Activated CD4-positive, alpha-beta T cell treated with anti-CD3 and anti-CD28 coated beads, Interleukin-10, Interleukin-2, amounts not matched to agents 100 ng/mL and 50 ng/mL, durations not matched to agents 16 hours and 8 hours (primary cell): ENCODE data around the gene LCK.
"Not testable (repeated sequence)": the region's sequence is repeated elsewhere in the genome, so short reads cannot be mapped to it uniquely, and the experiment has no call there.

Experiments
- DNase-seq: peaks from one replicate; pipeline ENCODE4 v3.0.0-alpha.2; 2020

The LCK gene

DNA sequence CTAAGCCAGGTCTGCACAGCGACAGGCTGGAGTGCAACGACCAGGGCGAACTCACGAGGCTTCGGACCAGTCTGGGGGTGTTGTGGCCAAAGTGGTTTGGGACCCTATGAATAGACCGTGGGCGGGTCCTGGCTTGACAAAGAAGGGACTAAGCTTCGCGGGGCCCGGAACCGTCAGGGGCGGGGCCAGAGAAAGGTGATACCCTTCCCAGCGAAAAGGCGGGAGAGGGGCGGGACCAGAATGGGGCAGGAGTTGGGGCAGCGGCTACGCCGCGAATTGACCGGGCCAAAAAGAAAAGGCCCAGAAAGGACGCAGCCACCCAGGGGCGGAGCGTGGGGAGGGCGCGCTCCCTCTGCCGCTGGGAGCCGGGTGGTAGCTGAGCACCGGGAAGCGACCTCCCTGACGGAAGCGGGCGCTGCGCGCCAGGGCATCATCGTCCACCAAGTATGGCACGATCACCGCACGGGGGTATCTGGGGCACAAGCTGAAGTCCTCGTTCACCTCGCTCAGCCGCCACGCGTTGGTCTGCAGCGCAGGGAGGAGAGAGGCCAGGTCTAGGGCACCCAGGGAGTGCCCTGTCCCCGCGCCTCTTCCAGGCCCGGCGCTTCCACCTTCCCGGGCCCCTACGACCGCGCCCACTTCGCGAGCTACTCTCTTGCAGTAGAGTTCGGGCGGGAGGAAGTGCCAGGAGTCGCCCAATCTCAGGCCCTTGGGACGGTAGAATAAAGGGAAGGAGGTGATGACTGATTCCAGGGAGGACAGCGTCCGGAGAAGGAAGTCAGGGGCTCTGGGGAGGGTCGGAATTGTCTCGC lies 10.7 kb upstream of the LCK start:
- DNase-seq = peak; percentile 48

DNA sequence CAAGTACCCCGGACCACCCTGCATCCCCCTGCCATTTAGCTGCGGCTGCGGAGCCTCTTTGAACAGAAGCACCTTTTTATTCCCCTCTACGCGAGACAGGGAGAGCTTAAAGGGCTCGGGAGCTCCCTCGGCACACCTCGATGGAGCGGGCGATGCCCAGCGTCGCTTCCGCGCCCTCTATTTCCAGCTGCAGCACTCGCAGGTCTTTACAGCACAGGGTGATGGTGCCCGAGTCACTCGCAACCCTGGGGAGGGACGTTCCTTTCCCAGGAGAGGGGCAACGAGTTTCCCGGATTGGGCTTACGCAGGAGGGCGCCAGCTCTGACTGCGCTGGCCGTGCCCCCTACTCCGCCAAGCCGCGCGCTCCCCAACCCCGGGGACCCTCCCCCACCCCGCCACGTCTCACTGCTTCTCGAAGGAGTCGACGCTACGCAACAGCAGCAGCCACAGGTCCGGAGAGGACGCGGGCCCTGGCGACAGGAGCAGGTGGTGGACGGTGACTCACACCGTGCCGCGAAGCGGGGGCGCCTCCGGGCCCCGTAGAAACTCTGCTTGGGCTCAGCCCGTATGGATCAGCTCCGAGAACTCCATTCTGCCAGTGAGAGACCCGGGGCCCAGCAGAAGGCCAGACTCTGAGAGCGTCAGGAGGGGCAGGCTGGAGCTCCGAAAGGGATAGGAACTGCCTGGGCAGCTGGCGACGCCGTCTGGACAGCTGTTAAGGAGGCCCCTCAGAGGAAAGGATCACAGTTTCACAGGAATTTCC lies 9.9 kb upstream of the LCK start:
- peak; percentile 29 for DNase-seq

DNA sequence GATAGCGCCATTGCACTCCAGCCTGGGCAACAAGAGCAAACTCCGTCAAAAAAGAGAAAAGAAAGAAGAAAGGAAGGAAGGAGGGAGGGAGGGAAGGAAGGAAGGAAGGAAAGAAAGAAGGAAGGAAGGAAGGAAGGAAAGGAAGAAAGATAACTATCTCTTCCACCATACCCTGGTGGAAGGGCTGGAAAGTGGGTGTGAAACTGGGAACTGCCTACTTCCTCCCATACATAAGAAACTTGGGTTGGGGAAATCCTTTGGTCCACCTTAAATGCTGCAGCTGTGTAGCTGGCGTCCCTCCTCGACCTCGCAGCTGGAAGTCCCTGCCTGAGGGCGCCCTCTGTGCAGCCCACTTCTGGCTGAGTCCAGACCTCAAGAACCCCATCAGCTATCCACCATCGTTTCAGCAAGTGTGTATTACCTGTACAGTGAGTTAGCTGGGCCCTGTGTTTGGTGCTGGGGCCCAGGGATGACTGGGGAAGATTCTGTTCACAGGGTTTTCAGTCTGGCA lies 8.7 kb upstream of the LCK start:
- no peak for DNase-seq

DNA sequence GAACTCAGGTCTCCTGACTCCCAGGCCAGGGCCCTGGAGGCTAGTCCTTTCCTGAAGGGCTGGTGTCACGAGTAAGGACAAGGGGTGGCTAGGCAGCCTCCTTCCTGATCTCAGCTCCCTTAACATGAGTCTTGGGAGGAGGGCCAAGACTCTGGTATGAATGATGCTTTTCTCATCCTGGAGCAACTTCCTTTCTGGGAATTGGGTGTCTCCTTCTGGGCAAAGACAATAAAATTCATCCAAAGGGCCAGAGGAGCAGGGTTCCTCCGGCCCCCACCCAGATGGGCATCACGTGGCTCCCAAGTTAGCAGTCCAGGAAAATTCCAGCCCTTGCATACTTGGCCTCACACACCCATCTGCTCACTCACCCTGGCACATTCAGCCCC lies 4.2 kb upstream of the LCK start, which contains the start of gene FAM167B:
Gene FAM167B (plus strand): TSS at position 335 of the 386 bp plus-strand sequence. CDS start 200 bp downstream, outside the sequence.
- DNase-seq = no peak

DNA sequence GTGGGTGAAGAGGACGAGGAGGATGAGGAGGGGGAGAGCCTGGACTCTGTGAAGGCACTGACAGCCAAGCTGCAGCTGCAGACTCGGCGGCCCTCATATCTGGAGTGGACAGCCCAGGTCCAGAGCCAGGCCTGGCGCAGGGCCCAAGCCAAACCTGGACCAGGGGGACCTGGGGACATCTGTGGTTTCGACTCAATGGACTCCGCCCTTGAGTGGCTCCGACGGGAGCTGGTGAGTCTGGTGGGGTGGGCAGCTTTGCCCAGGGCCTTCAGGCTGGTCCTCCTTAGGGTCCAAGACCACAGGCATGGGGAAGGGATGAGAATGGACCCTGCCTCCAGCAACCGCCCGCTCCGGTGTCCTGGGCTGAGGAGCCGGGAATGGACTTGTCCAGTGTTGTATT lies 3.6 kb upstream of the LCK start:
- DNase-seq = no peak

DNA sequence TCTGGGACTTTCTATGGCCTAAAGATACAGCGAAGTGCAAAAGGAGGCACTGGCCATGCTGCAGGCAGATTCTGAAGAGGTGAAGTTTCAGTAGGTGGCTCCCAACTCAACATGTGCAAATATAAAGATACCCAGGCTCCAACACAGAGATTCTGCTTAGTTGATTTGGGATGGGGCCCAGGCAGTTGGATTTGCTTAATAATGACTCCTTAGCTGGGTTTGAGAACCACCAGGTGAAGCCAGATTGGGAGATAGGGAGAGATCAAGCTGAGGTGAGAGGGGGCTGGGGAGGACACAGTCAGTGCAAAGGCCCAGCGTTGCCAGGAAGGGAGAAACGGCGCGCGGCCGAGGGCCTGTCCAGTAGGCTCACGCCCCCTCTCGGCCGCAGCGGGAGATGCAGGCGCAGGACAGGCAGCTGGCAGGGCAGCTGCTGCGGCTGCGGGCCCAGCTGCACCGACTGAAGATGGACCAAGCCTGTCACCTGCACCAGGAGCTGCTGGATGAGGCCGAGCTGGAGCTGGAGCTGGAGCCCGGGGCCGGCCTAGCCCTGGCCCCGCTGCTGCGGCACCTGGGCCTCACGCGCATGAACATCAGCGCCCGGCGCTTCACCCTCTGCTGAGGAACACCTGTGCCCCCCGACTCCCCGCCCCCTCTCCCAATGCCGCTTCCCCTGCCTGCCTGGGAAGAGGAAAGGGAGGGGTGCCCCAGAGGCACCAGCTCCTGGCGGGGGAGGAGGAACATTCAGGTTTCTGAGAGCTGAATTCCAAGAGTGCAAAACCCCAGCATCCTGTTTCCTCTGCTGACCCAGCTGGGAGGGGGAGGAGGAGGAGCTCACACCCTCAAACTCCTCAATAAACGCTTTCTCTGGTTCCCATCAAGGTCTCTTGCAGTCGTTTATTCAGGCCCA lies 2.8 kb upstream of the LCK start:
- DNase-seq = peak; percentile 93

DNA sequence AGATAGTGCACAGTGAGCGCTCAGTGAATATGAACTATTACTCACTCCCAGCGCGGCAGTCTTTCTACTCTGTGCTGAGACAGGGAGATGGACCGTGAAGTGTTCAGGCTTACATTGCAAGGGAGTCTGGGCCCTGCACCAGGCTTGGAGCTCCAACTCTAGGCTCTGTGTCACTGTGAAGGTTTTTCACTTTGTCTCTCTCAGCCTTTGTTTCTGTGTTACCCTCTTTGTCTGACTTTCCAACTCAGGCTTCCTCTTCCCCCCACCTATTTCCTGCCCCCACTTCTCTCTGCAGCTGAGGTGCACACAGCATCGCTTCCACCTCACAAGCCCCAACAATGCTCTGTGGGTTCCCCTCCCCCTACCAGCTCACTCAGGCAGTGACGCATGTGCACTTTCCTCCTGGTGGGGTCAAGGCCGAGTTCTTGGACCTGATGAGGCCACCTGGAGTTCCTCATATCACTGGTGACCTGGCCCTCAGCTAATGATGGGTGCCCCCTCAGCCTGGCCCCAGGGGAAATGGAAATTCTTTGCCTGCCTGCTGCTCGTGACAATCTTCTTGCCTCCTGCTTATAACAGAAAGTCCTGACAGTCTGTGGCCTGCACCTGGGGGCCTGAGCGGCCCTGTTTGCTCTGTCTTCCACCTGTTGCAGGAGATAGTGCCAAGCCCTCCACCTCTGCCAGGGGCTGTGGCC lies 1.1 kb upstream of the LCK start:
- DNase-seq = peak; percentile 93

DNA sequence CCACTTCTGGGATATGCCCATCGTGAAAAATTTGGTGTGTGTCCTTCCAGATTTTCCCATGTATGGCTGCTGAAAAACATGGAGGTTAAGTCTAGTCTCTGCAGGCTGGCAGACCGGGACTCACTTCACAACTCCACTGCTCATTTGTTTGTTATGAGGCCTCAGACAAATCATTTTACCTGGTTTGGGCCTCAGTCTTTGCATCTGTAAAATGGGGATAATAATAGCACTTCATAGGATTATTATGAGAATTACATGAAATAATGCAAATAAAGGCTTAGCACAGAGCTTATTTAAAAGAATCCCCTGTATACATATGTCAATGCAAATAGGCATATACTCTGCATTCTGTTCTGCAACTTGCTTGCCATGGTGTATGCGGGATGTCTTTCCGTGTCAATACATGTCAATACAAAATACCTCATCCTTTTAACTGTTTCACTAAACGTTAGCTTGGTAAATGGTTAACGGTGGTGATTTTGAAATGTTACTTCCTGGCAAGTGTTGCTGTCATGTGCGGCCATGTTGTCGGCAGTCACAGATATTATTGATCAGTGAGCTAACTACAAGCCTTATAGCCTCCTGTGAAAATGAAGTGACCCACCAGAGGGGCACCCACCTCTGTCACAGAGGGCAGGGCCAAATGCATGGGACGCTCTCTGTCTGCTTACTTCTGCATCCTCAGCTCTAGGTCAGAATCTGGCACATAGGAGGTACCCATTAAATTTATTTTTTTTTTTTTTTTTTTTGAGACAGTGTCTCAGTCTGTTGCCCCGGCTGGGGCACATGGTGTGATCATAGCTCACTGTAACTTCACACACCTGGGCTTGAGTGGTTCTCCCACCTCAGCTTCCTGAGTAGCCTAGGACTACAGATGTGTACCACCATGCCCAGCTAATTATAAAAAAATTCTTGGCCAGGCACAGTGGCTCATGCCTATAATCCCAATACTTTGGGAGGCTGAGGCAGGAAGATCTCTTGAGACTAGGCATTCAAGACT lies 4.3 kb downstream of the LCK start:
- DNase-seq = peak; percentile 74

DNA sequence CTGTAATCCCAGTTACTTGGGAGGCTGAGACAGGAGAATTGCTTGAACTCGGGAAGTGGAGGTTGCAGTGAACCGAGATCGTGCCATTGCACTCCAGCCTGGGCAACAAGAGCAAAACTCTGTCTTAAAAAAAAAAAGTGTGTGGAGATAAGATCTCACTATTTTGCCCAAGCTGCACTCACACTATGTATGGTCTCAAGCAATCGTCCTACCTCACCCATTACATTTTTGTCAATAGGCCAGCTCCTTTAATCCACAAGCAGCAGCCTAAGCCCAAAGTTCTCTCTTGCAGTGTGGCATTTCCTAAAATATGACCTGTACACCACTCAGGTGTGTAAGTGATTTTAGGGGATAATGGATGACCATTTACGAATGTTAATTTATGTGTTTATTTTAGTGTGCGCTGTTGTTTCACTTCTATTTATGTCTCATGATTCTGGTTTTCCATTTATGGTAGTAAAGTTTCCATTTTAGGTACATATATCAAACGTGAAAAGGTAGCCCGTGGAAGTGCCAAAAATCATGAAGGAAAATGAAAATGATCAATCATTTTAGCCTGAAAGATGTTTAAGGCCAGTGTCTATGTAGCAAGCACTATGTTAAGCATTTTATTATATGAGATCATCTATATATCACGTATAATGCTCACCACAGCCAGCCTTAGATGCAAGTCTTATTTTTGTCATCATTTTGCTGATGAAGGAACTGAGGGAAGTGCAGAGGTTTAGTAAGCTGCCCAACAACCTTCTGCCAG lies 5.6 kb downstream of the LCK start:
- DNase-seq = peak; percentile 51

DNA sequence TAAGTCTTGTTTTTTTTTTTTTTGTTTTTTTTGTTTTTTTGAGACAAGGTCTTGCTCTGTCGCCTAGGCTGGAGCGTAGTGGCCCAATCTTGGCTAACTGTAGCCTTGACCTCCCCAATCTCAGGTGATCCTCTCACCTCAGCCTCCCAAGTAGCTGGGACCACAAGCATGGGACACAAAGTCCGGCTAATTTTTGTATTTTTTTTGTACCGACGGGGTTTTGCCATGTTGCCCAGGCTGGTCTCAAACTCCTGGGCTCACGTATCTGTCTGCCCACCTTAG lies 6.1 kb downstream of the LCK start:
- no peak for DNase-seq

DNA sequence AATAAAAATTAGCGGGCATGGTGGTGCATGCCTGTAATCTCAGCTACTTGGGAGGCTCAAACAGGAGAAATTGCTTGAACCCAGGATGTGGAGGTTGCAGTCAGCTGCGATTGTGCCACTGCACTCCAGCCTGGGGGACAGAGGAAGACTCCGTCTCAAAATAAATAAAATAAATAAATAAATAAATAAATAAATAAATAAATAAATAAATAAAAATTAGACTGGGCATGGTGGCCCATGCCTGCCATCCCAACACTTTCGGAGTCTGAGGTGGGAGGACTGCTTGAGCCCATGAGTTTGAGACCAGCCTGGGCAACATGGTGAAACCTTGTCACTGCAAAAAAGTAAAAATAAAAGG lies 12.2 kb downstream of the LCK start:
- DNase-seq = not testable (repeated sequence)

DNA sequence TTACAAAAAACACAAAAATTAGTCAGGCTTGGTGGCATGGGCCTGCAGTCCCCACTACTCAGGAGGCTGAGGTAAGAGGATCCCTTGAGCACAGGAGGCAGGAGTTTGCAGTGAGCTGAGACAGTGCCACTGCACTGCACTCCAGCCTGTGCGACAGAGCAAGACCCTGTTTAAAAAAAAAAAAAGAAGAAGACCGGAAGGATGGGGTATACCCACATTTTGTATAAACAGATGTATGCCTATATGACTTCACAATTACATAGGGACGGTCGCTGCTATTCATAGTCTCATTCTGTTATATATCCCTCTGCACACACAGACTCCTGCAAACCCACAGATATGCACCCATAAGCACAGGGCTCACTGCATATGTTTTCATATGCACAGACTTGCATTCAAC lies 12.7 kb downstream of the LCK start:
- peak; percentile 48 for DNase-seq

DNA sequence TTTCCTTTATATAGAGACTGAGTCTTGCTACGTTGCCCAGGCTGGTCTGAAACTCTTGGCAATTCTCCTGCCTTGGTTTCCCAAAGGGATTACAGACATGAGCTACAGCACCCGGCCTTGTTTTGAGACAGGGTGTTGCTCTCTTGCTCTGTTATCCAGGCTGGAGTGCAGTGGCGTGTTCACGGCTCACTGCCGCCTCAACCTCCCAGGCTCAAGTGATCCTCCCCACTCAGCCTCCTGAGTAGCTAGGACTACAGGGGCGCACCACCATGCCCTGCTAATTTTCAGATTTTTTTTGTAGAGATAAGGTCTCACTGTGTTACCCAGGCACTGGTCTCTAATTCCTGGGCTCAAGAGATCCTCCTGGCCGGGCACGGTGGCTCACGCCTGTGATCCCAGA lies 14.8 kb downstream of the LCK start:
- no peak for DNase-seq

DNA sequence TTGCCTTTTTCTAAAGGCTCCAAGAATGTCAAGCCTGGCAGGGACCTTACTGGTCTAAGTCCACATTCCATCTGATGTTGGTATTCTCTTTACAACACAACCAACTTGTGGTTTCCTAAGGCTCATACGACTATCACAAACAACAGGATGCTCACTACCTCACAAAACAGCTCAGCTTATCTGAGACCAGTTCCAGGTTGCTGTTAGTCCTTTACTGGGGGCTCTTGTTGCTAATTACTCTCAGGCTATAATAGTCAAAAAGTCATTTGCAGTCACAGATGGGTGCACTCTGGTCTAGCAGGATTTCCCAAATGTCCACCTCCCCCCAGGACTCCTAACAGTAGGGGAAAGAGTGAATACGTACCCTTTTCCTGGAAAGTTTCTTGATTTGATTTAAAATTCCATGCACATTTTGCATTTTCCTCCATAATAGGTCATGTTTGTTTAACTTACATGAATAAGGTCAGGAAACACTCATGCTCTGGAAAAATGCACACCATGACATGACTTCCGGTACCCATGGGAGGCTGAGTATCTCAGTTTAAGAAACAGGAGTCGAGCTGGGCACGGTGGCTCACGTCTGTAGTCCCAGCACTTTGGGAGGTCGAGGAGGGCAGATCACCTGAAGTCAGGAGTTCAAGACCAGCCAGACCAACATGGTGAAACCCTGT lies 16.0 kb downstream of the LCK start:
- peak; percentile 56 for DNase-seq

DNA sequence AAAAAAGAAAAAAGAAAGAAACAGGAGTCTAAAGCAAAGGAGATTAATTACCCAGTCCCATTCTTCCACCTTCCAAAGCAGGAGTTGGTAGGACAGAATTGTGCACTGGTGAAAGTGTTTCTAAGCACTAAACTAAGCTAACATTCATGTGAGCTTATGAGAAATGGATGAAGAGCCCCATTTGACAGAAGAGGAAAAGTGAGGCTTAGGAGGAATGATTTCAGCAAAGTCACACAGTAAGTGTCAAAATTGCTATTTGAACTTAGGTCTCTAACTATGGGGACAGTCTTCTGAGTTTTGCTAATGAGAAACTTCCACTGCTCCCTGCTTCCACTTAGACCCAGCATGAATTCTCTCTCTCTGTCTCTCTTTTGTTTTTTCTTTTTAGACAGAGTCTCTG lies 18.7 kb downstream of the LCK start:
- no peak for DNase-seq

DNA sequence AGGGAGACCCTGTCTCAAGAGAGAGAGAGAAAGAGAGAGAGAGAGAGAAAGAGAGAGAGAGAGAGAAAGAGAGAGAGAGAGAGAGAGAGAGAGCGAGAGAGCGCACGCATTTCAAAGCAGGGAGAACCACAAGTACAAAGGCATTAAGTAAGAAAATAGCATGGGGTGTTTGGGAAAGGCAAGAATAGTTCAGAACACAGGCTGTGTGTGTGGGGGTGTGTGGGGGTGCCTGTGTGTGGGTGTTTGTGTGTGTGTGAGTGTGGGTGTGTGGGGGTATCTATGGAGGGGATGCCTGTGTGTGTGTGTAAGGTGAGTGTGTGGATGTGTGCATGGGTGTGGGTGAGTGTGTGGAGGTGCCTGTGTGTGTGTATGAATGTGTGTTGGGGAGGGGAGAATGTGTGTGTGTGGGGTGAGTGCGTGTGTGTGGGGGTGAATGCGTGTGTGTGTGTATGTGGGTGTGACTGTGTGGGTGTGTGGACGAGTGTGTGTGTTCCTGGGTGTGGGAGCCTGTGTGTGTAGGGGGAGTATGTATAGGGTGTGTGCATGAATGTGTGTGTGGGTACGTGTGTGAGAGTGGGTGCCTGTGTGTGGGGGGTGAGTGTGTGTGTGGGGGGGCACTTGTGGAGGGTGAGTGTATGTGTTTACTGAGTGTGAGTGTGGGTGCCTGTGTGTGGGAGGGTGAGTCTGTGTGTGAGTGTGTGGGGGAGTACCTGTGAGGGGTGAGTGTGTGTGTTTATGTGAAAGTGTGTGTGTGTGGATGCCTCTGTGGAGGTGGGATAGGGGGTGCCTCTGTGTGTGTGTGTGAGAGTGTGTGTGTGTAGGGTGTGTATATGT lies 21.7 kb downstream of the LCK start:
- DNase-seq = no peak

DNA sequence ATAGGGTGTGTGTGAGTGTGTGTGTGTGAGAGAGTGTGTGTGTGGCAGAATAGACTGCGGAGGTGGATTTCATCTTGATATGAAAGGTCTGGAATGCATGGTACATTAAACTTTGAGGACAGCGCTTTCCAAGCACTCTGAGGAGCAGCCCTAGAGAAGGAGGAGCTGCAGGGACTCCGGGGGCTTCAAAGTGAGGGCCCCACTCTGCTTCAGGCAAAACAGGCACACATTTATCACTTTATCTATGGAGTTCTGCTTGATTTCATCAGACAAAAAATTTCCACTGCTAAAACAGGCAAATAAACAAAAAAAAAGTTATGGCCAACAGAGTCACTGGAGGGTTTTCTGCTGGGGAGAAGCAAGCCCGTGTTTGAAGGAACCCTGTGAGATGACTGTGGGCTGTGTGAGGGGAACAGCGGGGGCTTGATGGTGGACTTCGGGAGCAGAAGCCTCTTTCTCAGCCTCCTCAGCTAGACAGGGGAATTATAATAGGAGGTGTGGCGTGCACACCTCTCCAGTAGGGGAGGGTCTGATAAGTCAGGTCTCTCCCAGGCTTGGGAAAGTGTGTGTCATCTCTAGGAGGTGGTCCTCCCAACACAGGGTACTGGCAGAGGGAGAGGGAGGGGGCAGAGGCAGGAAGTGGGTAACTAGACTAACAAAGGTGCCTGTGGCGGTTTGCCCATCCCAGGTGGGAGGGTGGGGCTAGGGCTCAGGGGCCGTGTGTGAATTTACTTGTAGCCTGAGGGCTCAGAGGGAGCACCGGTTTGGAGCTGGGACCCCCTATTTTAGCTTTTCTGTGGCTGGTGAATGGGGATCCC lies 22.5 kb downstream of the LCK start:
- DNase-seq = peak; percentile 84
